ENCODE data around the gene DUSP1. TPM values are rescaled to one million over a fixed set of nuclear protein-coding genes. Genes with fewer than 3 reads are reported as not detected.
A peak's percentile ranks its signal among the peaks of the same experiment; 100 is the strongest.

Gene DUSP1
- total RNA-seq, 1 donor from 2014 or later: 382 TPM

DNA sequence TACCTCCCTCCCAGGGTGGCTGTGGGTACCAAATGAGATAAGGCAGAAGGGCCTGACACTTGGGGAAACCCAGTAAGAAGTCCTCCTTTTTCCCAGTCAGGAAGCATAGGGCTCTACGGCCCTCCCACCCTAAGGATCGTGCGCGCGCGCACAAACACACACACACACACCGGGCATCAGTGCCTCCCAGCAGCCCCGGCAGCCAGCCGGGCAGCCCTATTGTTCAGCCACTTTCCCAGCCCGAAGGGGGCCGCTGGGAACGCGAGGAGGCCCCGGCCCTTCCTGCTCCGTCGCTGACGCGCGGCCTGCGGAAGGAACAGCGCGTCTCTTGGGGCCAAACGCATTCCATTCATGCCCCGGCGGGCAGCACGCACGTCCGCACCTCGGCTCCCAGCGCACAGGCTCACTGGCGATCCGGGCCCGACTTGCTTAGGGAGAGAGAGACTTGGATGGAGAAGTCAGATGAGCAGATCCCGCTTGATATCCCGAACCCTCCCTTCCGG, 22.6 kb downstream of the DUSP1 start:
- H3K27ac ChIP-seq: peak overlapping the region; percentile 77
- DNase-seq: no peak
- H3K4me3 ChIP-seq: no peak overlapping the region
- H3K4me1 ChIP-seq: peaks cover 21% of the 10 kb centered on the region
- TF ChIP-seq, protein P1, sequence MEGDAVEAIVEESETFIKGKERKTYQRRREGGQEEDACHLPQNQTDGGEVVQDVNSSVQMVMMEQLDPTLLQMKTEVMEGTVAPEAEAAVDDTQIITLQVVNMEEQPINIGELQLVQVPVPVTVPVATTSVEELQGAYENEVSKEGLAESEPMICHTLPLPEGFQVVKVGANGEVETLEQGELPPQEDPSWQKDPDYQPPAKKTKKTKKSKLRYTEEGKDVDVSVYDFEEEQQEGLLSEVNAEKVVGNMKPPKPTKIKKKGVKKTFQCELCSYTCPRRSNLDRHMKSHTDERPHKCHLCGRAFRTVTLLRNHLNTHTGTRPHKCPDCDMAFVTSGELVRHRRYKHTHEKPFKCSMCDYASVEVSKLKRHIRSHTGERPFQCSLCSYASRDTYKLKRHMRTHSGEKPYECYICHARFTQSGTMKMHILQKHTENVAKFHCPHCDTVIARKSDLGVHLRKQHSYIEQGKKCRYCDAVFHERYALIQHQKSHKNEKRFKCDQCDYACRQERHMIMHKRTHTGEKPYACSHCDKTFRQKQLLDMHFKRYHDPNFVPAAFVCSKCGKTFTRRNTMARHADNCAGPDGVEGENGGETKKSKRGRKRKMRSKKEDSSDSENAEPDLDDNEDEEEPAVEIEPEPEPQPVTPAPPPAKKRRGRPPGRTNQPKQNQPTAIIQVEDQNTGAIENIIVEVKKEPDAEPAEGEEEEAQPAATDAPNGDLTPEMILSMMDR (IDR thresholded peaks at IDR 0.05): no peak
- H3K36me3 ChIP-seq: no peaks in the 10 kb centered on the region
- H3K27me3 ChIP-seq: no peaks in the 10 kb centered on the region
- peak; percentile 63 for ATAC-seq
- no peaks in the 10 kb centered on the region for H3K9me3 ChIP-seq
- intact Hi-C loops (cut with DNase I): no loop called here

DNA sequence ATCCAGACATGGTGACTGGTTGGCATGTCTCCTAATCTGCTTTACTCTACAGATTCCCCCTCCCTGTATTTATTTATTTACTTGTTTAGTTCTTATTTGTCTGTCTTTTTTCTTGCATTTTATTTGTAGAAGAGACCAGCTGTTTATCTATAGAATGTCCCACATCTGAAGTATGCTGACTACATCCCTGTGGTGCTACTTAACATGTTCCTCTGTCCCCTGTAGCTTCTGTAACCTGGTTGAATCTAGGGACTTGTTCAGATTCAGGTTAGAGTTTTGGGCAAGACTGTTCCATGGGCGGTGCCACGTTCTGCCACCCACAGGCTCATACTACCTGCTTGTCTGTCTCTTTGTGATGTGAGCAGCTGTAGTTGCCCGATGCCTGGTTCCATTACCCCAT, 23.5 kb downstream of the DUSP1 start:
- no peaks in the 10 kb centered on the region for H3K27me3 ChIP-seq
- H3K4me3 ChIP-seq: no peak overlapping the region
- TF ChIP-seq, protein P1 (IDR thresholded peaks at IDR 0.05): no peak
- peaks cover 26% of the 10 kb centered on the region for H3K4me1 ChIP-seq
- no peaks in the 10 kb centered on the region for H3K36me3 ChIP-seq
- intact Hi-C loops (cut with DNase I): no loop called here
- H3K27ac ChIP-seq: no peak overlapping the region
- ATAC-seq (no peak), DNase-seq (no peak)
- no peaks in the 10 kb centered on the region for H3K9me3 ChIP-seq

DNA sequence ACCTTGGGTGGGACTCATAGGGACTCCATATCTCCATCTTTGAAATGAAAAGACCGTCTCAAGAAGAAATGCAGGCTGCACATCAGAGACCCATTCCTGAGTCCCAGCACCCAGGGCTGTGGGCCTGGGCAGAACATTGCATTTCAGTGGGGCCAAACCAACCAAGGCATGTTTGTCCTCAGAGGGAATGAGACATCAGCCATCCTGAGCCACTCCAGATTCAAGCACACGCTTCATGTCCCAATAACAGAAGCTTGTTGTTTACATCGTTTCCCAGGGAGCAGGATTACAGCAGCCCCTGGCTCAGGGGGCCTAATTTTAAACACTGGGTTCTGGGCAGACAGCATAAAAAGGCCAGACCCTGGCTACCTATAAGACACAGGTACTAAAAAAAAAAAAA, 24.3 kb downstream of the DUSP1 start:
- Histone ChIP-seq H3K4me3 (no peak overlapping the region), H3K36me3 (no peaks in the 10 kb centered on the region), H3K27me3 (no peaks in the 10 kb centered on the region), H3K27ac (no peak overlapping the region), H3K9me3 (no peaks in the 10 kb centered on the region), H3K4me1 (peaks cover 29% of the 10 kb centered on the region)
- TF ChIP-seq, protein P1 (IDR thresholded peaks at IDR 0.05): no peak
- no peak for ATAC-seq
- no peak for DNase-seq
- intact Hi-C loops (cut with DNase I): no loop called here

GRCh38 chr5:172745838-172746237, 25.2 kb downstream of the DUSP1 start:
- Histone ChIP-seq H3K9me3 (no peaks in the 10 kb centered on the region), H3K4me3 (no peak overlapping the region), H3K36me3 (no peaks in the 10 kb centered on the region), H3K4me1 (peaks cover 38% of the 10 kb centered on the region), H3K27ac (no peak overlapping the region), H3K27me3 (no peaks in the 10 kb centered on the region)
- ATAC-seq: no peak
- intact Hi-C loops (cut with DNase I): no loop called here
- TF ChIP-seq, protein P1 (IDR thresholded peaks at IDR 0.05): no peak
- no peak for DNase-seq

DNA sequence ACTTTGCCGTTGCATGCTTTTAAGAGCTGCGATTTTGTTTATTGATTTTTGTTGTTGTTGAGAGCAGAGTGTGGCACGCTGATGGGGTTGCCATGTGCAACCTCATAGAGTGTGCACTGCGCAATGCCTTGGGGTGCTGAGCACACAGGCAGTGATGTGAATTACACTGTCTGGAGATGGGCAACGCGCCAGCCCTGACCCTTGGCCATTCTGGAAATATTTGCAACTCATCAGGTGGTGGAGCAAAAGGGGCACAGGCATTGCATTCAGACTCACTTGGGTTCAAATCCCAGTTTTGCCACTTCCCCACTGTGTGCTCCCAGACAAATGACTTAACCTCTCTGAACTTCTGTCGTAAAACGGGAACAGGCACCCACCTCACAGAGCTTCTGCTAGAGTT, 25.6 kb downstream of the DUSP1 start:
- Histone ChIP-seq H3K9me3 (no peaks in the 10 kb centered on the region), H3K4me1 (peaks cover 43% of the 10 kb centered on the region), H3K4me3 (no peak overlapping the region), H3K36me3 (no peaks in the 10 kb centered on the region), H3K27ac (no peak overlapping the region), H3K27me3 (no peaks in the 10 kb centered on the region)
- ATAC-seq (no peak), DNase-seq (no peak)
- TF ChIP-seq, protein P1 (IDR thresholded peaks at IDR 0.05): no peak
- intact Hi-C loops (cut with DNase I): no loop called here
